HL-60 (cell line): ENCODE data around the gene CCL17.

Experiments used
- DNase-seq, 2 experiments: peaks; one replicate each; pipeline ENCODE4 v3.0.0-alpha.2; 2010 to 2020; ENCODE audit warnings: low read depth in 1 of 2, low spot score in 1 of 2
- H3K27ac ChIP-seq: fragments of 250-450 bp; sonication (Bioruptor Pico); replicated peaks from 2 replicates; pipeline ENCODE4 v1.5.1; 2020; ENCODE audit warnings: mild to moderate bottlenecking, moderate library complexity
- H3K27me3 ChIP-seq: fragments of 250-450 bp; sonication (Bioruptor Pico); 2 replicates; pipeline ENCODE4 v1.5.1; 2021; ENCODE audit warnings: mild to moderate bottlenecking, moderate library complexity; ENCODE audit not compliant: insufficient read depth, poor library complexity, severe bottlenecking
- H3K4me3 ChIP-seq: replicated peaks from 2 replicates; pipeline ENCODE4 v1.5.1; 2011; ENCODE audit warnings: mild to moderate bottlenecking, control low read depth, low read length; ENCODE audit not compliant: insufficient read depth
- CTCF ChIP-seq: IDR thresholded peaks from one replicate; pipeline ENCODE4 v1.5.1; 2011; ENCODE audit warnings: low read length, control low read depth, inconsistent platforms; ENCODE audit not compliant: insufficient read depth
- GABPA ChIP-seq: IDR thresholded peaks from 2 replicates; pipeline ENCODE4 v1.6.1; 2012; ENCODE audit warnings: low read depth
- POLR2AphosphoS5 ChIP-seq: IDR thresholded peaks from 2 replicates; pipeline ENCODE4 v1.6.1; 2012; ENCODE audit warnings: low read depth
- REST ChIP-seq: IDR thresholded peaks from 2 replicates; pipeline ENCODE4 v1.6.1; 2012; ENCODE audit warnings: low read depth; ENCODE audit not compliant: insufficient replicate concordance
- SPI1 ChIP-seq: IDR thresholded peaks from 2 replicates; pipeline ENCODE4 v1.6.1; 2012; ENCODE audit warnings: low read depth, mild to moderate bottlenecking, borderline replicate concordance

The CCL17 gene

GRCh38 chr16:57407521-57408353, 3.2 kb downstream of the CCL17 start:
- no peak overlapping the region for H3K4me3 ChIP-seq
- H3K27me3 ChIP-seq = no peaks in the 10 kb centered on the region
- no peak for TF ChIP-seq REST
- no peak for TF ChIP-seq SPI1
- TF ChIP-seq CTCF = no peak
- no peak for TF ChIP-seq POLR2AphosphoS5
- no peak for TF ChIP-seq GABPA

GRCh38 chr16:57409065-57409464, 4.5 kb downstream of the CCL17 start:
- H3K4me3 ChIP-seq = no peak overlapping the region
- no peak for DNase-seq
- TF ChIP-seq REST = no peak
- TF ChIP-seq POLR2AphosphoS5 = no peak
- TF ChIP-seq CTCF = no peak
- no peak for TF ChIP-seq GABPA
- TF ChIP-seq SPI1 = no peak
- no peaks in the 10 kb centered on the region for H3K27me3 ChIP-seq
- H3K27ac ChIP-seq = no peak overlapping the region

More at GRCh38 chr16:57407521-57408353, 3.2 kb downstream of the CCL17 start:
- H3K27ac ChIP-seq = no peak overlapping the region
- no peak for DNase-seq

- no peak for DNase-seq
- Histone ChIP-seq H3K4me3 (no peak overlapping the region), H3K27me3 (no peaks in the 10 kb centered on the region), H3K27ac (no peak overlapping the region)
- TF ChIP-seq POLR2AphosphoS5 = no peak
- TF ChIP-seq CTCF = no peak
- no peak for TF ChIP-seq REST
- no peak for TF ChIP-seq SPI1
- no peak for TF ChIP-seq GABPA
These were observed 5.5 kb downstream of the CCL17 start for GRCh38 chr16:57409870-57410587.
